A204.1 (cell line): Measurements from ENCODE around the gene MYH14.

ENCODE experiments used
- FAIRE-seq: peaks from 2 replicates; lab custom pipeline; 2012; peaks lifted over from hg19 to GRCh38; lab: Jason Lieb, UNC

The MYH14 gene

GRCh38 chr19:50263176-50263575 is 59.8 kb downstream of the MYH14 start:
- no peak for FAIRE-seq

DNA sequence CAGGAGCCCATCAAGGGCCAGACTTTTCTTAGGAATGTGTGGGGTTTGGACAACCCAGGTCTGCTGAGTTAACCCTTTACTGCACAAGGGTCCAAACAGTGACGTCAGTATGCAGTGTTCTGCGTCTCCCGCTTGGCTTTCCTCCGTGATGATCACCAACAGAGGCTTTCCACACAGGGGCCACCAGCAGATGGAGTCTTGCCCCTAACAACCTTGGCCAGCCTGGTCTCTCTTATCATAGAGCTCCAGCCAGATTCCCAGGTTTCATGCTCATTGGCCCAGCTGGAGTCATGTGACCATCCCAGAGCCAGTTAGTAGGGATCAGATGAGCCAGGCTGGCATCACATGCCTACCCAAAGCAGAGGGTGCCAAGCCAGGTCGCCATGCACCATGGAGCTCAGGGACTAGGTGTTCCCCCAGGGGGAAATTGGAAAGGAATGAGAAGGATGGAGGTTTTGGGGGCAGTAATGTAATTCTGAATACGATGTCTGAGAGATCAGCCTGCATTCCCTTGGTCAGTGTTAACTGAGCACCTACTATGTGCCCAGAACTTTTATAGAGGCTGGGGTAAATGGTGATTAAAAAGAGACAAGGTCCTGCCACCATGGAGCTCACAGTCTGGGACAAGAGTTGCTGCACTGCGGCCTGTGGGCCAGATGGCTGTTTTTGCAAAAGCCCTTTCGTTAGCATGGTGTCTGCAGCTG is 61.2 kb downstream of the MYH14 start:
- FAIRE-seq, result no peak

GRCh38 chr19:50266041-50266440 is 62.6 kb downstream of the MYH14 start:
- no peak for FAIRE-seq

DNA sequence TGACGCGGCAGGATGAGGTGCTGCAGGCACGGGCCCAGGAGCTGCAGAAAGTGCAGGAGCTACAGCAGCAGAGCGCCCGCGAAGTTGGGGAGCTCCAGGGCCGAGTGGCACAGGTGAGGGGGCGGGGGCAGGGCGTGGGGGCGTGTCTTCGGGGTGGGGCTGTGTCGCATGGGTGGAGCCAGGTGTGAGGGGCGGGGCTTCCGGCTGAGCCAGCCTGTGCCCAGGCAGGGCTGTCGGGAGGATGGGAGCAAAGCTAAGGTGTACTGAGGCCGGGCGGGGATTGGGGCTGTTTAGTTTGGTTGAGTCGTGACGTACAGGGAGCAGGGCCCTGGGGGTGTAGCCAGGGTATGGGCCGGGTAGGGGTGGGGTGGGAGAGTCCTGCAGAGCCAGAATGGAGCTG is 63.5 kb downstream of the MYH14 start:
- no peak for FAIRE-seq

DNA sequence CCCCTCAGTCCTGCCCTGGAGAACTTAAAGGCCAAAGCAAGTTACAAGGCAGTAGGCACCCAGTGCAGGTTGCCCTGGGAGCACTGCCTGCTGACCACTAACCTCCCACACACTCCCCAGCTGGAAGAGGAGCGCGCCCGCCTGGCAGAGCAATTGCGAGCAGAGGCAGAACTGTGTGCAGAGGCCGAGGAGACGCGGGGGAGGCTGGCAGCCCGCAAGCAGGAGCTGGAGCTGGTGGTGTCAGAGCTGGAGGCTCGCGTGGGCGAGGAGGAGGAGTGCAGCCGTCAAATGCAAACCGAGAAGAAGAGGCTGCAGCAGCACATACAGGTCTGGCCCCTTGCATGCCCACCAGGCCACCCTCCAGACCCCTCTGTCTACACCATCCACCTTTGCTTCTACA is 64.6 kb downstream of the MYH14 start:
- FAIRE-seq, result no peak

- FAIRE-seq, result no peak
Measured at GRCh38 chr19:50268501-50268900, 65.1 kb downstream of the MYH14 start.

DNA sequence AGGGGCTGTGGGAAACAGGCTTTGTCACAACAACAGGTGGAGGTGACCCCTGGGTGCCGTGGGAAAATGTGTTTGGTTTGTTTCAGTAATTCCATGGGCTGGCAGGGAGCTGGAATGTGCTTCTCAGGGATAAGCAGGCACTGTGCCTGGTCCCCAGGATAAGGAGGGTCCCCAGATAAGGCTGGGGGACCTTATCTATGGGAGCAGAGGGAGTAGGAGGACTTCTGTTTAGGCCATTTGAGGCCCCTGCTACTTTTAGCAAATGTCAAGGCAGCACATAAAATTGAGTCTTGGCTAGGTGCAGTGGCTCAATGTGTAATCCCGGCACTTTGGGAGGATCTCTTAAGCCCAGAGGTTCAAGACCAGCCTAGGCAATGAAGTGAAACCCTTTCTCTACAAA is 66.2 kb downstream of the MYH14 start:
- FAIRE-seq, result no peak

GRCh38 chr19:50272263-50272897 is 69.0 kb downstream of the MYH14 start:
- FAIRE-seq, result no peak

DNA sequence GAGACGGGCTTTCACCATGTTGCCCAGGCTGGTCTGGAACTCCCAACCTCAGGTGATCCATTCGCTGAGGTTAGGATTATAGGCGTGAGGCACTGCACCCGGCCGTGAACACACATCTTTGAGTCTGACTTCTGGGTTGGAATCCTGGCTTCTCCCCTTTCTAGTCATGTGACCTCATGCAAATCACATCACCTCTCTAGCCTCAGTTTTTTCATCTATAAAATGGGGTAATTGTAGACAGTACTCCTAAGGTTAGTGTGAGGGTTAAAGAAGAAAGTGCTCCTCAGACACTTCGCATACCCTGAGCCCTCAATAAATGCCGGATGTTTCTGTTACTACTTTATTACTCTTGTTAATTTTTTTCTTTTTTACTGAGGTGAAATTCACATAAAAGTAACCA is 70.4 kb downstream of the MYH14 start:
- FAIRE-seq, result no peak

DNA sequence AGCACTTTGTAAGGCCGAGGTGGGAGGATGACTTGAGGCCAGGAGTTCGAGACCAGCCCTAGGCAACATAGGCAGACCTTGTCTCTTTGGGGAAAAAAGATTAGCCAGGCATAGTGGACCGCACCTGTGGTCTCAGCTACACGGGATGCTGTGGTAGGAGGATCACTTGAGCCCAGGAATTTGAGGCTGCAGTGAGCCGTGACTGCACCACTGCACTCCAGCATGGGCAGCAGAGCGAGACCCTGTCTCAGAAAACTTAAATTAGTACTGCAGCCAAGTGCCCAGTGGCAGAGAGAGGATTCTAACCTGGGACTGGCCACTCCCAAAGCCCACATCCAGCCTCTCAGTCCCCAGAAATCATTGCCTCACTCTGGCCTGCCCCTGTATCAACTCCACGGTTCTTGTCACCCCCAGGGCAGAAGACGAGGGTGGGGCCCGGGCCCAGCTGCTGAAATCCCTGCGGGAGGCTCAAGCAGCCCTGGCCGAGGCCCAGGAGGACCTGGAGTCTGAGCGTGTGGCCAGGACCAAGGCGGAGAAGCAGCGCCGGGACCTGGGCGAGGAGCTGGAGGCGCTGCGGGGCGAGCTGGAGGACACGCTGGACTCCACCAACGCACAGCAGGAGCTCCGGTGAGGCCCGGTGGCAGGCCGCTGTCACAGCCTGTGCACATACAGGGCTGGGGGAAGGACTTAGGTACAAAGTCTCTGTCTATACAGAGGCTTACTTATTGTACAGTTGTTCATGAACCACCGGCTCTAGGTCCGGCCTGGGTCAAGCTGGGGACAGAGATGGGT is 72.4 kb downstream of the MYH14 start:
- no peak for FAIRE-seq

DNA sequence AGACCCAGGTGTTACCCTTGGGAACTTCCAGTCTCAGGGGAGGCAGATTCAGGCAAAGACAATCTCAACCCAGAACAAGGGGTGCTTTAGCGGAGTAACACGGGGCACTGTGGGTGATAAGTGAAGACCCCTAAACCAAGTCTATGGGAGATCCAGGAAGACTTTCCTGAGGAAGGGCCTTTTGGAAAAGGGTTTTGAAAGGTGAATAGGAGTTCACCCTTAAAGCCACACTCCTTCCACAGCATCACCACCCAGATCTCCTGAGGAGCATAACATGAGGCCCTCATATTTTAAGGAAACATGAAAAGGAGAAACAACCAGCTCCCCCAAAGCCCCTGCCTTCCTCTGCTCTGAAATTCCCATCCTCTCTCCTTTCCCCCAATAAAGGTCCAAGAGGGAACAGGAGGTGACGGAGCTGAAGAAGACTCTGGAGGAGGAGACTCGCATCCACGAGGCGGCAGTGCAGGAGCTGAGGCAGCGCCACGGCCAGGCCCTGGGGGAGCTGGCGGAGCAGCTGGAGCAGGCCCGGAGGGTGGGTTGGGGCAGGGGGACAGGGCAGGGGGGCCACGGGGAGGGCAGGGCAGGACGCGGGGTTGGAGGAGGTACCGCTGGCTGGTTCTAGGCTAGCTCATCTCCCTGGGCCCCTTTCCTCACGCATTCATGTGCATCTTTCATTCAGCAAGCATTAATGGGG is 73.1 kb downstream of the MYH14 start:
- no peak for FAIRE-seq

DNA sequence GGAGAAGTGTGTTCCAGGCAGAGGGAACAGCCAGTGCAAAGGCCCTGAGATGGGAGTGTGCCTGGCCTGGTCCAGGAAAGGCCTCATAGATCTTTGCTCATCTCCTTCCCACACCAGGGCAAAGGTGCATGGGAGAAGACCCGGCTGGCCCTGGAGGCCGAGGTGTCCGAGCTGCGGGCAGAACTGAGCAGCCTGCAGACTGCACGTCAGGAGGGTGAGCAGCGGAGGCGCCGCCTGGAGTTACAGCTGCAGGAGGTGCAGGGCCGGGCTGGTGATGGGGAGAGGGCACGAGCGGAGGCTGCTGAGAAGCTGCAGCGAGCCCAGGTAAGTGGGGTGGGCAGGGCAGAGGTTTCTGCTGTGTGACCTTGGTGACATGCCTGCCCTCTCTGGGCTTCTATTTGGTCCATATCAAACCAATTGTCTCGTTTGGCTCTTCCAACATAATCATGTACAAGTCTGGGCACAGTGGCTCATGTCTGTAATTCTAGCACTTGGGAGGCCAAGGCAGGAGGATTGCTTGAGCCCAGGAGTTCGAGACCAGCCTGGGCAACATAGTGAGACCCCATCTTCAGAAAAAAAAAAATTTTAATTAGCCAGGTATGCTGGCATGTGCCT is 74.7 kb downstream of the MYH14 start:
- no peak for FAIRE-seq

GRCh38 chr19:50280074-50280473 is 76.7 kb downstream of the MYH14 start:
- FAIRE-seq, result no peak

DNA sequence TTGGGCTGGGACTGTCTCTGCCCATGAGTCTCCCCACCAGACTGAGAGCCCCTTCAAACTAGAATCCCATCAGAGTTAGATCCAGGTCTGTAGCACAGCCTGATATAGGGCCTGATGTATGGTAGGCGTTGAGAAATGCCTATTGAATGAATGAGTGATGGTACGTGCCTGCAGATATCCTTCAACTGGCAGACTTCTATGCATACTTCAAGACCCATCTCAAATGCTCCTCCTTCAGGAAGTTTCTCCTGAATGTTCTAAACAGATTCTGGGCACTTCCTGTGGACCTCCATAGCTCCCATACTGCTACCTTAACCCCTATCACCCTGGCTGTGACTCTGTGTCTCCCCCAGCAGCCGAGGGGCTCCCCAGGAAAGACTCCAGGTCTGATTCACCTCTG is 77.6 kb downstream of the MYH14 start:
- no peak for FAIRE-seq

DNA sequence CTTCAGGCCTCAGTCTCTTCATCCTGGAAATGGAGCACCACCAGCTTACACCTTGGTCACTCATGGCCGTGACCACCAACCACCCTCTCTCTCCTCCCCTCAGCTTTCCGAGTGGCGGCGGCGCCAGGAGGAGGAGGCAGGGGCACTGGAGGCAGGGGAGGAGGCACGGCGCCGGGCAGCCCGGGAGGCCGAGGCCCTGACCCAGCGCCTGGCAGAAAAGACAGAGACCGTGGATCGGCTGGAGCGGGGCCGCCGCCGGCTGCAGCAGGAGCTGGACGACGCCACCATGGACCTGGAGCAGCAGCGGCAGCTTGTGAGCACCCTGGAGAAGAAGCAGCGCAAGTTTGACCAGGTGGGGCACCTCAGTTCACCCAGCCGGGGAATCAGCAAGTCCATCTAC is 78.1 kb downstream of the MYH14 start:
- FAIRE-seq, result no peak

- FAIRE-seq, result no peak
Measured at GRCh38 chr19:50285833-50286232, 82.4 kb downstream of the MYH14 start.

- FAIRE-seq, result no peak
Measured at GRCh38 chr19:50286443-50286842, 83.0 kb downstream of the MYH14 start.

DNA sequence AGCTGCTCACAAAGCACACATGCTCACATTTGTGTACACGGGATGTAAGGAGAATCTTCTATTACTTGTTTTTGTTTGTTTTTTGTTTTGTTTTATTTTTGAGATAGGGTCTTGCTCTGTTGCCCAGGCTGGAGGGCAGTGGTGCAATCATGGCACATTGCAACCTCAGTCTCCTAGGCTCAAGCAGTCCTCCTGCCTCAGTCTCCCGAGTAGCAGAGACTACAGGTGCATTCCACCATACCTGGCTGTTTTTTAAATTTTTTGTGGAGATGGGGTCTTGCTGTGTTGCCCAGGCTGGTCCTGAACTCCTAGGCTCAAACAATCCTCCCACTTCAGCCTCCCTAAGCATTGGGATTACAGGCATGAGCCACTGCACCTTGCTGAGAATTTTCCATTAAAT is 83.9 kb downstream of the MYH14 start:
- no peak for FAIRE-seq

DNA sequence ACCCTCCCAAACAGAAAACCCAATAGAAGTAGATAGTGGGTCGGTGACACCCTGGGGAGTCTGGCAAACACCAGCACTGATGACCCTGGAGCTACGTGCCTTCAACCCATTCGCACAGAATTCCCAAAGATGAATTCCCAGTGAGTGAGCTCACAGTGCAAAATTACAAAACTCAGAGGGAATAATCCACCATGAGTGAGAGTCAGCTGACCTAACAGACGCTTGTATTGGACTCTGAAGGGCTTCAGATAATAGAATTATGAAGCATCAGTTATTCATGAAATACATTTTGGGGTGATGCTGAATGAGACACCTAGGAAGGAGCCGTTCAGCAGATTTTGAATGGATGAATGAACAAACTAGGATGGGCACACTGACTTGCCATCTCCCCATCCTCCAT is 85.5 kb downstream of the MYH14 start:
- no peak for FAIRE-seq

GRCh38 chr19:50290011-50290410 is 86.6 kb downstream of the MYH14 start:
- FAIRE-seq, result no peak

DNA sequence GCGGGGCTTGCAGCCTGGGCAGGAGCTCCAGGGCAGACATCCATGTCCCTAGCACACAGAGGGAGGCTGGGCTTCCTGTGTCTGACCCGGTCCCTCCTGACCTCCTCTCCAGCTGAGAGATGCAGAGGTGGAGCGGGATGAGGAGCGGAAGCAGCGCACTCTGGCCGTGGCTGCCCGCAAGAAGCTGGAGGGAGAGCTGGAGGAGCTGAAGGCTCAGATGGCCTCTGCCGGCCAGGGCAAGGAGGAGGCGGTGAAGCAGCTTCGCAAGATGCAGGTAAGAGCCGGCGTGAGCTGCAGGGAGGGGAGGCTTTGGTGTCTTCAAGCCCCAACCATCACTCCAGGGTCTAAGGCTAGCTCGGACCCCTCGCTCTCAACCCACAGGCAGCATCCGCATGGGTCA is 87.4 kb downstream of the MYH14 start:
- FAIRE-seq, result no peak

DNA sequence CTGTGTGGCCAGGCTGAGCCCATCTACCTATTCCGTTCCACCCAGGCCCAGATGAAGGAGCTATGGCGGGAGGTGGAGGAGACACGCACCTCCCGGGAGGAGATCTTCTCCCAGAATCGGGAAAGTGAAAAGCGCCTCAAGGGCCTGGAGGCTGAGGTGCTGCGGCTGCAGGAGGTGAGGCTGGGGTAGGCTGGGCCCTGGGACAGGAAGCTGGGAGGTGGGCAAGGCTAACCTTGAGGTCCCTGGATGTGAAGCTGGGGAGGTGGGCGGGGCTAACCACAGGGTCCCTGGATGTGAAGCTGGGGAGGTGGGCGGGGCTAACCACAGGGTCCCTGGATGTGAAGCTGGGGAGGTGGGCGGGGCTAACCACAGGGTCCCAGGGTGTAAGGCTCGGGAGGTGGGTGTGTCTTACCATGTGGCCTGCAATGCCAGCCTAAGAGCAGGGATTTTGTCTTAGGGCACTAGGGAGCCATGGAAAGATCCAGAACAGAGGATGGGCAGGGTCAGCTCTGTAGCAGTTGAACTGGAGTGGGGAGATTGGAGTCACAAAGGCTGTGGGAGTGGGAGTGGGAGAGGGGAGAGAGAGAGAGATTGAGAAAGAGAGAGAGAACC is 88.9 kb downstream of the MYH14 start:
- no peak for FAIRE-seq
